ENCODE measurements around the gene MED15. TPM values are rescaled to one million over a fixed set of nuclear protein-coding genes. Genes with fewer than 3 reads are reported as not detected.

The MED15 gene
- polyA plus RNA-seq, 3 donors from 2014 or later: 12.1 to 91.3 (median 23.0) TPM

DNA sequence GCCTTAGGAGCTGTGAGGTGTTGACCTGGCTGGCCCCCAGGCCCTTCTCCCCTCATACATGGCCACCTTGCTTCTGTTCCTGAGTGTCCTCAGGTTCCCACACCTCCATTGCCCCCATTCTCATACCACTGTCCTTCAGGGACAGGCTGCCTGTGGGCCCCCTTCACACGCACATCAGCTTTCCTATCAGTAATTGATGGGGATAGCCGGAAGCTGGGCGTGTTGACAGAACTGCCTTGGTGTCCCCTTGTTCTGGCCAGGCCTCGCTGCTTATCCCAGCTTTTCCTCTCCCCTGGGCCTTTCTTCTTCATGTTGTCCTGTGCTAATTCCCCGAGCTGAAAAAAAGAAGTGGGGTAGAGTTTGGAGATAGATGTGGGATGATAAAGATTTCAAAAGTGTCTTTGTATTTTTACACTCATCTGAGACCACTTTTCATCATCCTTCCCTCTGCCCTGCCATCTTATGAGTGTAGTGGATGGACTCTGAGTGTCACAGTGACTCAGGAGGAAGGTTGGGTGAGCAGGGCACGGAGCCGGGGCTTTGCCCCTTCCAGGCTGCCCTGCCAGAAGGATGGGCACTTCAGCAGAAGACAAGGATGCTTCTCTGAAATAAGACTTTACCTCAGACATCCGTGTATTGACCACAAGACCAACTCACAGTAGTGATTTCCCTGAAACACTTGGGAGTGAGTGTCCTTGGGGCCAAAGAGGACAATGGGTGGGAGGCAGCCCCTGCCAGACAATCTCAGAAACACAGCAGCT lies 42.8 kb downstream of the MED15 start:
- no peak for DNase-seq
- peaks cover 0 to 13% (median 5%) of the 10 kb centered on the region in 3 donors for H3K27me3 Mint-ChIP-seq (ENCODE audit: low read depth in 3 of 3)
- peak overlapping the region; percentile 95 to 99 (median 97) for H3K27ac Mint-ChIP-seq
- H3K9me3 Mint-ChIP-seq: no peaks in the 10 kb centered on the region
- peaks cover 3 to 16% (median 13%) of the 10 kb centered on the region in 3 donors for H3K36me3 Mint-ChIP-seq
- H3K4me1 Mint-ChIP-seq: peaks cover 84 to 86% of the 10 kb centered on the region in 2 donors
- peak overlapping the region; percentile 74 to 87 (median 81) for H3K4me3 Mint-ChIP-seq

DNA sequence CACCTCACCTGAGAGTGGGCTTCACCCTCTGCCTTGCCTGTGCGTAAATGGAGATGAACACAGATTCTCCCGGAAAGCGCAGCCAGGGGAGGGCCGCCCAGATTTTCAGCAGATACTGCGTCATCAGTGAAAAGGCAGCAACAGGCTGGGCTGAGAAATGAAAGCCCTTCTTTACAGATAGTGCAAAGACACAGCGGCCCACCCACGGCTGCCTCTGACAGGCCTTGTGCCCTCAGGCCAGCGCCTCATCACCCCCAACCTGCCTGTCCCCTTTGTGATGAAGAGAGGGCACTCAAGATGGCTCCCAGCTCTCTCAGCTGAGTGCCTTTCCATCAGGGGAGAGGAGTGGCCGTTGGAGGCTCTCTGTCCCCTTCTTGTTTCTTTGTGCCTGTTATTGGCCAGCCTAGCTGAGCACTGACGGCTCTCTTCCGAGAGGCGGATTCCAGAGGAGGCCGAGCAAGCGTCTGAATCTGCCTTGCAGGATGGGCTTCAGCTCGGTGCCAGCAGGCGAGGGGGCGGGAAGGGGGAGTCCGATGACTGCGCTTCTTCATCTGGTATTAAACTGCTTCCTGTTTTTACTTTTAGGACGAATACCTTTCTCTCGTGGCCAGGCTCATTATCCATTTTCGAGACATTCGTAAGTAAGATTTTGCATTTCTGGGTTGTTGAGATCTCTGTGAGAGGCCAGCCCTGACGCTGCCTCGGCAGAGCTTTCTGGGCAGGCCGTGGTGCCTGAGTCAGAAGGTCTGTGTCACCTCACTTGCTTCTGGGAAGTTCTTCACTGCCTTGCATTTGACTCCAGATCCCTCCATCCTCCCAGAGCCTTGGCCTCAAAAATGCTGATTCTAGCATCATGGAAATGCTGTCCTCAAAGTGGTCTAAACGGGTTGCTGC lies 43.7 kb downstream of the MED15 start:
- Mint-ChIP-seq H3K4me3 (peak overlapping the region; percentile 74 to 87 (median 81)), H3K36me3 (peaks cover 5 to 19% (median 17%) of the 10 kb centered on the region in 3 donors), H3K4me1 (peaks cover 84 to 86% of the 10 kb centered on the region in 2 donors), H3K9me3 (no peaks in the 10 kb centered on the region), H3K27ac (peak overlapping the region; percentile 95 to 99 (median 97)), H3K27me3 (ENCODE audit: low read depth in 3 of 3) (peaks cover 0 to 14% (median 5%) of the 10 kb centered on the region in 3 donors)
- peak in 1 of 3 donors; percentile 71 for DNase-seq

DNA sequence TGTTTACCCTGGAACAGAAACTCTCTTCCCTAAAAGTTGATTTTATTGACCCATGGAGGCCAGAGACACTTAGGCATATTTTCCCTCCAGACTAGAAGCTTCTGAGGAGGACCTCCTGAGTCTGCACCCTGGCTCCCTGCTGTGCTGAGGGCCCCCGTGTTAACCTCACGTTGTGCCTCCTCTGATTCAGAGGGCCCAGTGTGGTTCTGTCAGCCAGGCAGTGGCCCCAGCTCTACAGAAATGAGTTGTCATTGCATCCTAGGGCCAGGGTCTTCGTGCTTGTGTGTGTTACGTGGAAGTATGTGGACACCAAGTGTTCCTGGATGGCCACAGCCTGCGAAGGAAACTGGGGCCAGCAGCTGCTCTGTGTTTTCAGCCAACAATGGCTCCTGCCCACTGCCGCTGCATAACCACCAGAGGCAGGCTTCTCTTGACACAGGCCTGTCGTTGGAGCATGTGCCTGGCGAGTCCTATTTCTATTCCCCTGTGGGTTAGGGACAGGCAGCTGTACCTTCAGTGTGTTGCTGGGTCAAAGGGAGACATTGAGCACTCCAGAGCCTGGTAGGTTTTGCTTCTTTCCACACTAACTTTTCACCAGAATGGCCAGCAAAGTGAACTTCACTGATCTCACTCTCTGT lies 44.5 kb downstream of the MED15 start:
- Mint-ChIP-seq H3K4me1 (peaks cover 85 to 86% of the 10 kb centered on the region in 2 donors), H3K27me3 (ENCODE audit: low read depth in 3 of 3) (peaks cover 0 to 20% (median 5%) of the 10 kb centered on the region in 3 donors), H3K36me3 (peaks cover 9 to 25% (median 17%) of the 10 kb centered on the region in 3 donors), H3K4me3 (peak overlapping the region; percentile 48 to 87 (median 74)), H3K9me3 (no peaks in the 10 kb centered on the region), H3K27ac (peak overlapping the region; percentile 95 to 99 (median 97))
- DNase-seq: peak in 1 of 3 donors; percentile 45

DNA sequence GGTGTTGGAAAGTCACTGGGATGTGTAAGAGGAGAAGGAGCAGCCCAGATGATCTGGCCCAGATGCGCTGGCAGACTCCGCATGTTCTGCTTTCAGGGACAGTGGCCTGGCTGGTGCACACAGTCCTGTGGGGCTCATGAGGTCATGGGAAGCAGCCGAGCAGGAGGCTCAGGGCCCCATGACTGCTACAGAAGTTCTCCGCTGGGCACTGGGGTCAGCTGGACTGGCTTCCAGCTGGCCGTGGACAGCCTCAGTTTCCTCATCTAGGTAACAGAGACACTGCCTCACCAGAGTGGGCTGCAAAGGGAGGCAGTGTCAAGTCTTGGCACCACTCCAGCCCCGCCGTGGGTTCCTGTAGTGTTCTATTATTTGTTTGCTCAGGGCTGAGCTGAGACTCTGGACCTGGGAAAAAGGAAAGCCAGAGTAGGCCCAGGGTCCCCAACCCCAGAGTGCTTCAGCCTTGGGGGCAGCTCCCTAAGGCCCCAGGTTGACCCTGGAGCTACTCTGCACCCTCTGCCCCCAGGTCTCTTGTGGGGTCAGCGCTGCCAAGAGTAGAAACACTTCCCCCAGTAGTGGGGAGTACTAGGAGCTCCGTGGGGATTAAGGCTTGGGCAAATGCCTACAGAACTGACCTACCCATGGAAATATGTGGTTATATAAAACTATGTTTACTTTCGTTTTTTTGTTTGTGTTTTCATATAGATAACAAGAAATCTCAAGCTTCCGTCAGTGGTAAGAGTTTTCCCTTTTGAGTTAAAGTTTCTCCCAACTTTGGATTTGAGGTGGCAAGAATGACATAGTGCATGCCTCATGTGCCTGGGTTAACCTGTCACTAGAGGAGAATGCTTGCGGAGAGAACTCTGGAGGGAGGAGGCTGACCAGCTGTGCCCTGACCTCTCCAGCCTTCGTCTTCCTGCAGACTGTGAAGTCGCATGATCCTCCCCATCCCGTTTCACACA lies 45.3 kb downstream of the MED15 start:
- Mint-ChIP-seq H3K9me3 (no peaks in the 10 kb centered on the region), H3K4me1 (peaks cover 89 to 93% of the 10 kb centered on the region in 2 donors), H3K4me3 (peak overlapping the region in 4 of 5 donors; percentile 48 to 87 (median 78)), H3K27me3 (ENCODE audit: low read depth in 3 of 3) (peaks cover 2 to 20% (median 8%) of the 10 kb centered on the region in 3 donors), H3K27ac (peak overlapping the region; percentile 95 to 99 (median 97)), H3K36me3 (peaks cover 14 to 30% (median 21%) of the 10 kb centered on the region in 3 donors)
- no peak for DNase-seq

DNA sequence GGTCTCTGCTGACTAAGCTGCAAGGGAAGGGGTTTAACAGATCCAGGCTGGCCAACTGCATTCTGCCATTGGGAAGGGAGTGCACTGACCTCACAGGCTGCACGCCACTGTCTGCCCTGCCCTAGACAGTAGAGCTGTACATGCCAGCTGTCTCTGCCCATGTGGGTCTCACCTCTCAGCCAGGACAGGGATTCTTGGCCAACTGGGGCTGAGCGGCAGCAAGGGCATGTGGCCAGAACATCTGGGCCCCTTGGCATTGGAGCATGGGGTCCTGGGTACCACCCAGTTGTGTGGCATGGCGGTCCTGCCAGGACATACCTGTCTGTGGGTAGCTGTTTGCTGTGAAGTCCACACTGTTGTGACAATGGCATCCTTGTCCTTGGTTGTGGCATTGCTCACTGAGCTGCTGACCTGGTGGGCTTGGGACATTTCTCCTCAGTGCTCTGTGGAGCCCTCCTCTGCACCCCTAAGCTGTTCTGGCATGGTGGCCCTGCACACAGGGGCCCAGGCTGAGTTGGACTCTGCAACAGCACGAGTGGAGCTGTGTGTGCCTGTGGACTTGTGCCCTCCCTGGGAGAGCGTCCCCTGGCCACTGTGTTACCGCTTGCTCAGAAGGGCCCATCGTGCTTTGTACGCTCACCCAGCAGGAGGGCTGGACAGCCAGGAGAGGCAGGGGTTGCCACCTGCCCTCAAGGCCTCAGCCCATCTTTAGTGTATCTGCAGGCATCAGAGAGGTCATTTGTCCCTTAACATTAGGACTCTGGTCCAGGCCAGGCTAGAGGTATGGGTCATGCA lies 46.7 kb downstream of the MED15 start:
- Mint-ChIP-seq H3K9me3 (no peaks in the 10 kb centered on the region), H3K4me3 (peak overlapping the region in 3 of 5 donors; percentile 36 to 87 (median 38)), H3K27me3 (ENCODE audit: low read depth in 3 of 3) (peaks cover 2 to 18% (median 8%) of the 10 kb centered on the region in 3 donors), H3K4me1 (peaks cover 92 to 97% of the 10 kb centered on the region in 2 donors), H3K36me3 (peaks cover 25 to 42% (median 31%) of the 10 kb centered on the region in 3 donors), H3K27ac (peak overlapping the region; percentile 49 to 99 (median 91))
- DNase-seq: no peak

DNA sequence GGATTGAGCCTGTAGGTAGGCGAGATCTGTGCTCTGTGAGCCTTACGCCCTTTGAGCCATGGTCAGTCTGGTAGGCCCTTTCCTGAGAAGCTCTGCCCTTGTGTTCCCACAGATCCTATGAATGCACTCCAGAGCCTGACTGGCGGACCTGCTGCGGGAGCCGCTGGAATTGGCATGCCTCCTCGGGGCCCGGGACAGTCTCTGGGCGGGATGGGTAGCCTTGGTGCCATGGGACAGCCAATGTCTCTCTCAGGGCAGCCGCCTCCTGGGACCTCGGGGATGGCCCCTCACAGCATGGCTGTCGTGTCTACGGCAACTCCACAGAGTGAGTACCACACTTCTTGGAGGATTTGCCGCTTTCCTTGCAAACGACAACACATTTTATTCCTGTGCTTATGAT lies 47.4 kb downstream of the MED15 start:
- no peak for DNase-seq
- Mint-ChIP-seq H3K27ac (peak overlapping the region; percentile 99), H3K4me3 (peak overlapping the region; percentile 56 to 87 (median 83)), H3K27me3 (ENCODE audit: low read depth in 3 of 3) (peaks cover 2 to 17% (median 8%) of the 10 kb centered on the region in 3 donors), H3K4me1 (peaks cover 92 to 97% of the 10 kb centered on the region in 2 donors), H3K36me3 (peaks cover 32 to 49% (median 38%) of the 10 kb centered on the region in 3 donors), H3K9me3 (no peaks in the 10 kb centered on the region)

DNA sequence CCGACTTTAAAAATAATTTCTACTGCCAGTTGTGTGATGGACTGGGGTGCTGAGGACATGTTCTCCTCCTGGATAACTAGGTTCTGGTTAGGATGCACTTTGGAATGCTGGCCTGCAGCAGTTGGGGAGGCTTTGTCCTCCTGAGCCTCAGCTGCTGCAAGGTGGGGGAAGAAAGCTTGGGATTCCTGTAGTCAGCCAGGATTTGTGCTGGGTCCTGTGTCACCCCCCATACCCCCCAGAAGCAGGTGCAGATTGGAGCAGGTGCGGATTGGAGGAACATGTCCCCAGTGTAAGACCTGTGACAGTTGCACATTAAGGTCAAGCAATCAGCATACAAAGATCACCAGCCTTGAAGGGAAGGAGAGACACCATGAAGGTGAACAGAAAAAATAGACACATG lies 51.1 kb downstream of the MED15 start:
- H3K27ac Mint-ChIP-seq: peak overlapping the region; percentile 99
- peak overlapping the region; percentile 16 to 96 (median 84) for H3K4me3 Mint-ChIP-seq
- peaks cover 38 to 50% (median 41%) of the 10 kb centered on the region in 3 donors for H3K36me3 Mint-ChIP-seq
- H3K9me3 Mint-ChIP-seq: no peaks in the 10 kb centered on the region
- no peak for DNase-seq
- H3K4me1 Mint-ChIP-seq: peaks cover 74 to 82% of the 10 kb centered on the region in 2 donors
- H3K27me3 Mint-ChIP-seq (ENCODE audit: low read depth in 3 of 3): peaks cover 2 to 21% (median 7%) of the 10 kb centered on the region in 3 donors

DNA sequence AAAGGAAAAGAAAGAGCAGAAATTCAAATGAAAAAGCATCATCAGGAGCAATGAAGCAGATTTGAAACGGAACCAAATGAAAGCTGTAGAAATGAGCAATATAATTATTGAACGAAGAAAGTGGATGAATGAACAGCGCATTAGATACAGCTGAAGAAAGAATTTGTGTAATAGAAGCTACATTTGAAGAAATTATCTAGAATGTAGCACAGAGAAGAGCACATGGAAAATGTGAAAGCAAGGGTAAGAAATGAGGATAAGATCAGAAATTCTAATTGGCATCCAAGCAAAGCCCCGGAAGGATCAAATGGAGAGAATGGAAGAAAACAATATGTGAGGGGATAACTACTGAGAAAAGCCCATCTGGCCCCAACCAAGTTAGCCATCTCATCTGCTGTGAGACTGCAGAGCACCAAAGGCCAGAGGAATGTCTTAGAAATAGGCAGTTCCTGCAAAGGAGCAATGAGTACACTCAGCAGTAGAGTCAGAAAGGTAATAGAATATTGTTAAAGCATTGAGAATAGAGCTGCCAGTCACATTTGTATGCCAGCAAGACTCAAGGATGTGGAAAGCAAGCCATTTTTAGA lies 51.9 kb downstream of the MED15 start:
- Mint-ChIP-seq H3K27me3 (ENCODE audit: low read depth in 3 of 3) (peaks cover 2 to 19% (median 9%) of the 10 kb centered on the region in 3 donors), H3K27ac (peak overlapping the region; percentile 99), H3K4me1 (peaks cover 74 to 86% of the 10 kb centered on the region in 2 donors), H3K36me3 (peaks cover 38 to 54% (median 45%) of the 10 kb centered on the region in 3 donors), H3K4me3 (peak overlapping the region in 1 of 5 donors; percentile 7), H3K9me3 (no peaks in the 10 kb centered on the region)
- DNase-seq: no peak

DNA sequence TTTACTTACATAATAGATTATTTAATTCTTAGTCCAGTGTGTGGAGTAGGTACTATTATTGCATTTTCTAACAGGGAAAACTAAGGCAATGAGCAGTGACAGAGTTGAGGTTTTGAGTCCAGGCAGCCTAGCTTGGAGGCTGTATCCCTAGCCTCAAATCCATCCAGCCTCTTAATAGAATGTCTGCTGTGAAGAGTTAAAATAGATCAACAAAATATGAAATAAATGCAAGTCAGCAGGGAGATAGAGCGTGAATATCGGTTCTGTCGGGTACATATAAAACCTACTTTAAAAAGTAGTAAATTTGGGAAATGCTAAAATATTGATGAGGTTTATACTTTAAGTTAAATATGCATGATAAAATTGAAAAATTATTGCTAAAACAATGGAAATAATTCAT lies 53.3 kb downstream of the MED15 start:
- Mint-ChIP-seq H3K36me3 (peaks cover 31 to 55% (median 43%) of the 10 kb centered on the region in 3 donors), H3K9me3 (no peaks in the 10 kb centered on the region), H3K4me3 (no peak overlapping the region), H3K27me3 (ENCODE audit: low read depth in 3 of 3) (peaks cover 8 to 20% (median 10%) of the 10 kb centered on the region in 3 donors), H3K4me1 (peaks cover 74 to 86% of the 10 kb centered on the region in 2 donors), H3K27ac (peak overlapping the region in 5 of 6 donors; percentile 43 to 96 (median 68))
- DNase-seq: no peak

DNA sequence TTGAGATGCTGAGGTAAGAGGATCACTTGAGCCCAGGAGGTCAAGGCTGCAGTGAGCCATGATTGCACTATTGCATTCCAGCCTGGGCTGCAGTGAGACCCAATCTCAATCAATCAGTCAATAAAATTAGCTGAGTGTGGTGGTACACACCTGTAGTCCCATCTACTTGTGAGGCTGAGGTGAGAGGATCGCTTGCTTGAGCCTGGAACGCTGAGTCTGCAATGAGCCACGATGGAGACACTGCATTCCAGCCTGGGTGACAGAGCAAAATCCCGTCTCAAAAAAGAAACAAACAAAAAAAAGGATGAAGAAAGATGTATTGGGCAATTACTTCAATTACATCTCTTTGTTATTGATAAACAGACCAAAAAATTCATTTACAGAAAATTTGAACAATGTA lies 54.5 kb downstream of the MED15 start:
- H3K9me3 Mint-ChIP-seq: no peaks in the 10 kb centered on the region
- no peak for DNase-seq
- no peak overlapping the region for H3K4me3 Mint-ChIP-seq
- H3K27ac Mint-ChIP-seq: peak overlapping the region; percentile 51 to 96 (median 81)
- peaks cover 10 to 14% (median 13%) of the 10 kb centered on the region in 3 donors for H3K27me3 Mint-ChIP-seq (ENCODE audit: low read depth in 3 of 3)
- H3K36me3 Mint-ChIP-seq: peaks cover 37 to 53% (median 43%) of the 10 kb centered on the region in 3 donors
- H3K4me1 Mint-ChIP-seq: peaks cover 74 to 86% of the 10 kb centered on the region in 2 donors

Measured in immature natural killer cell (primary cell).